HK-2 (cell line): ENCODE data around the gene ANXA4.
"Not testable (repeated sequence)": the region's sequence is repeated elsewhere in the genome, so short reads cannot be mapped to it uniquely, and the experiment has no call there.

Source experiments
- DNase-seq: peaks from one replicate; pipeline ENCODE4 v3.0.0-alpha.2; 2018; ENCODE audit not compliant: unreplicated experiment

Gene ANXA4

GRCh38 chr2:69776886-69777785 lies 35.2 kb downstream of the ANXA4 start:
- DNase-seq = no peak

- DNase-seq = no peak
Measured at GRCh38 chr2:69777786-69778105, 35.8 kb downstream of the ANXA4 start.

DNA sequence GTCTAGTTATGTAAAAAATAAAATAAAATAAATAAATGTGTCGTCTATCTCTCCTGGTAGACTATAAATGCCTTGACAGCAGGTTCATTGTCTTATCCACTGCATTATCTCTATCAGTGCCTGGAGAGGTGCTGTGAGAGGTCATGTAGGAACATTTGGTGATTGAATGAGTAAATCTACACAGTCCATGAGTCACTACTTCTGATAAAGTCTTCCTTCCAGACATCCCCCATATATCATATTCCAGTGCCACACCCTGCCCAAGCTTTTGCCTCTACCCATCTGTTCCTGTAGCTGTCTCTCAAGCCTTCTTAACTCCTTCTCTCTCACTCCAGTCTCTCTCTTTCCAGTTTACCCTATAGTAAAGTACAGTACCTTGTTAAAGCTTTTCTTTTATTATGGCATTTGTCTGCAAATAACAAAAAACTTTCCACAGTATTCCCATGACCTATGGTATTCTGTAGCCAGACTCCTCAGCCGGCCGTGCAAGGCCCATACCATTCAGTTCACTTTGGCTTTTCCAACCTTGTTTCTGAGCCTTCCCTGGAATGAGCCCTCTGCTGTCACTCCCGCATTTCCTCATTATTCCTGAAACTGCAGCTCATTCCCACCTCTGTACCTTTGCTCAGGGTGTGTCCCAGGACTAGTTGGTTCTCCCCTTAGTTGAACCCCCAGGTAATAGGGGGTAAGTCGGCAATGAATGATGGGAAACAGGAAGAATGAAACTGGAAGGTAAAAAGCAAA lies 37.5 kb downstream of the ANXA4 start:
- DNase-seq = no peak

DNA sequence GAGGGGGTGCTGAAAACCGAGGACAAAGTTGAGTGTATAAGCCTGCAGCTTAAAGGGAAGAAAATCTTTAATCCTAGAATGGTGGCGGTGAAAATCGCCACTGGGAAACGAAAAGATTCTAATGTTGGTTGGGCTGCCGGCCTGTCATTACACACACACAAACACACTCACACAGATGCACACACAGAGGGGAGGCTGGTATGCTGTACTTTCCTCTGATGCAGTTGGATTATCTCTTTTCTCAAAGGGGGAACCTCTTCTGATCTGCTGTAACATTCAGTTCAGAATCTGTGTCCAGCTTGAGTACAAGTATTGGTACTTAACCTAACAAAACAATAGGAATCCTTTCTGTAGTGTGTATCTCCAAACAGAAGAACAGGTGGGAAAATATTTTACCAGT lies 39.0 kb downstream of the ANXA4 start:
- DNase-seq = no peak

GRCh38 chr2:69781321-69782248 lies 39.7 kb downstream of the ANXA4 start:
- DNase-seq = no peak

DNA sequence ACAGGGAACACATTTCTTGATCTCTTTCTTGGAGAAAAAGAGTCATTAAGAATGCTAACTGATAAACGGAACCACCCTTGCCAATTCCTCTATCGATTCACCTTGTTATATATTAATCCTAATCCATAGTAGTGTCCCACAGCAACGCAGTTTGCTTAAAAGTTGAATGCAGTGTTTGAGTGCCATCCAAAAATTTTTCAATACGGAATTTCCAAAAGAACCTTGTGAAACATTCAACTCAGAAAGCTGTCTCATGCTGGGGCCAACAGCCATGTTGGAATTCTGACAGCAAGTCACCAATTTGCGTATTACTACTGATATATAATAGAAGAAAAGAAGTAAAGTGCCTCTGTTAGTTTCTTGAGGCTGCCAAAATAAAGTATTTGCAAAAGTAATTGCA lies 42.3 kb downstream of the ANXA4 start:
- no peak for DNase-seq

DNA sequence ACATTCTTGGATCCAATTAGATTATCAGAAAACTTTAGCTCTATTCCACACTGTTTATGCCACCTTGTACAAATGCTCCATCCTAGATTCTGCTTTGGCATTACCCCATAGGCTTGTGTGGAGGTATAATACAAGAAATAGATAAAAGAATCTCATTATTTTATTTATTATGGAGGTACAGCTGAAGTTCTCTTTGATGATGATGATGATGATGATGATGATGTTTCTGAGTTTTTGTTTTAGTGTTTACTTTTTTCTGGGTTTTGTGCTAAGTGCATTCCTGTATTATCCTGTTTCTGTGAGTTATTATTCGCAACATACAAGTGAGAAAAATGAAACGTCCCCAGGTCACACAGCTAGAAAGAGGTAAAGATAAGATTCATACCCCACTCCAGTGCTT lies 43.4 kb downstream of the ANXA4 start:
- DNase-seq = no peak

DNA sequence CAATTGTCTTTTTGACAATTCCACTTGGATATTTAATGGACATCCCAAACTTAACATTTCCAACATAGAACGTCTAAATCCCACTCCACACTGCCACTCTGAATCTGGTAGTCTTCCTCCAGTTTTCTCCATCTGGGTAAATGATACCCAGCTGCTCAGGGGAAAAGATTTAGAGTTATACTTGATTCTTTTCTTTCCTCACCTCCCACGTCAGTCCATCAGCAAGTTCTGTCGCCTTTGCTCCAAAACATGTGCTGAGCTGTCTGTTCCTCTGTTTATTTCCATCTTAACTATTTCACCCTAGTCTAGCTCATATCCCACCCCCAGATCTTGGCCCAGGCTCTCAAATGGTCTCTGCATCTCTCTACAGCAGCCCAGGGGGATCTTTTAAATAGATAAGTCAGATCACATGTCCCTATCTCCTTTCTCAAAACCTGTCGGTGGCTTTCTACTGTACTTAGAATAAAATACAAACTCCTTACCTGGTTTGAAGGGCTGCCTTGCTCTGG lies 44.2 kb downstream of the ANXA4 start:
- no peak for DNase-seq

DNA sequence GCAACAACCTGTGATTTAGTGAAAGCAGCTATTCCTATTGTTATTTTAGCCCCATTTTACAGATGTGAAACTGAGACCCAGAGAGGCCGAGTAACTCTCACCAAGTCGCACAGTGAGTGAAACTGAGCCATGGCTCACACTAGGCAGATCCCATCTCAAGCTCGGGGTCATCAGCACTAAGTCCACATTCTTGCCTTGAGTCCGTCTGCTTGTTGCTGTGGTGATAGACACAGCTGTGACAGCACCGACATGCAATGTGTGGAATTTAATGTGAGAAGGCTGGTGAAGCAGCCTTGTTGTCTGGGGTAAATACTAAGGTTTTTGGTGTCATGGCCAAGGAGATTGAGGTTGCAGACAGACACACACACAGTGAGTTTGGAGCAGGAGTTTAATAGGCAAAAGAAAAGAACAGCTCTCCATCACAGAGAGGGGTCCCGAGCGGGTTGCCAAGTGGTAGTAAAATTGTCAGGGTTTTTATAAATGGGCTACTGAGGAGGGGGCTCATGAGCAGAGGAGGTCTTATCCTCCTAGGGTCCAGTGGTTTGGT lies 47.3 kb downstream of the ANXA4 start:
- DNase-seq = peak; percentile 31

- DNase-seq = no peak
Measured at GRCh38 chr2:69789772-69790600, 48.1 kb downstream of the ANXA4 start.

DNA sequence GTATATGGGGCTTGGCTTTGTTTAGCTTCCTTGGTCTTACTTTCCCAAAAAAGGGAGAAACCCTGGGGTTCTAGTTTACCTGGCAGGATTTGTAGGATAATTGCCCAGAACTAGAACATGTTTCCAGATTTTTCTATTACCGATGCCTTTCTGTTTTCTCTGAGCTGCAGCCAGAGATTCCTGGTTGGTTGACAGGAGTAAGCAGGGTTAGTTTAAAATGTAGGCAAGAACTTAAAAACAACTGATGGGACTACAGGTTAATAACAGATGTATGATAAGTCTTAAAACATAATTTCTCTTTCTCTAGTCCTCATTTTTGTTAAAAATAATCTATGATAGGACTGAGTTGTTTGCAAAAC lies 48.6 kb downstream of the ANXA4 start:
- DNase-seq = no peak

DNA sequence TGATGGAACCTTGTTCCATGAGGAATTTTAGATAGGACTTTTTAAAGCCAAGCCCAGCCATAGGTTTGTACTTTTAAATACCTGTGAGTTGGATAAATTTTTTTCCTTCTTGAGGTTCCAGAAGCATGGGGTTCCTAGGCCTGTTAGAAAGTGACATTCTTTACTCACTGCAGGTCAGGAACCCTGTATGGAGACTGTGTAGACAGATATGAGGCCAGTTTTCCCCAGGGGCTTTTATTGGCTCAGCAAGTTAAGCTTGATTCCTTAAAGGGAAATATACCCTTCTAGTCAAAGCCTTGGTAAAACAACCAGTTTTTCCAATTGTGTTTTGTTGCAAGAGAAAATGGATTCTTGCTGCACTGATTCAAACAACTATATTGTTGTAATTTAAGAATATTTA lies 49.1 kb downstream of the ANXA4 start:
- DNase-seq = no peak

DNA sequence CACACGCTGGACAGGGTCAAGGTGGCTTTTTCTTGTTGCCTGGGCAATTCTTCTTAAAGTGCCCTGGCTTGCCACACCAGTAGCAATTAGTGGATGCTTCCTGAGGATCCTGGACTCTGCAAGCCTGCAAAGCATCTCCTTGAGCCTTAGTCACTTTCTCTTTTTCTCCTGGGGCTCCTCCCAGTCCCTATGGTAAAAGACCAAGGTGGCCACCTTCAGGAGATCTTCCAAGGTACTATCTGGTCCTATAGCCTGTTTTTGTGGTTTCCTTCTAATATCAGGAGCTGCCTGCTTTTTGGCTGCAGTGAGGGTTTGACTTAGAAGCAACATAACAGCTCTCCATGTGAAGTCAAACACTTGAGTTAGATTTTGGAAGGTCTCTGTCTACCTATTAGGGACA lies 54.2 kb downstream of the ANXA4 start:
- DNase-seq = no peak

- no peak for DNase-seq
Measured at GRCh38 chr2:69797235-69797634, 55.3 kb downstream of the ANXA4 start.

GRCh38 chr2:69797836-69798289 lies 55.9 kb downstream of the ANXA4 start:
- no peak for DNase-seq

DNA sequence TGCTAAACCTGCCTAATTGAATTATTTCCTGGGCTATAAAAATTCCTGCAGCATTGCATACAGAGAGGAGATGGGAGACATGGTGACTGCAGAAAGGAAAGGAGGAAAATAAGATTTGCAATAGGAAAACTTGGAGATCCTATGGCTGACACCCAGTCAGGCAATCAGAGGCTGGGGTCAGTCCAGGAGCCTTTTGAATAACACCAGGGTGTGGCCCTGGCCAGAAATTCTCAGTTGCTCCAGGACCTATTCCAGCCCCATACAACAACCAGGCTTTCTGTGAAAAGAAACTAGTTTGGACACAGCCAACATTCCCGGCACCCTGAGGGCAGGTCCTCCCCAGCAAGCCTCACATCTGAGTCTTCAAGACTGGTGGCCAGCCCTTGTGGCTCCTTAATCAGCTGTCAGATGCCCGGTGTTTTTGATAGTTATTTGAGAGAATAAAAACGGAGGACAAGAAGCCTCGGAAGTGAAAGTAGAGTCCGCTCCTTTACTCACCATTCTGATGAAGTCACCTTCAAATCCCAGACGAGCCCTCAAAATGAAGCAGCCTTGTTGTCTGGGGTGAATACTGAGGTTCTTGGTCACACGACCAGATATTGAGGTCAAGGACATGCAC lies 56.5 kb downstream of the ANXA4 start:
- DNase-seq = no peak

DNA sequence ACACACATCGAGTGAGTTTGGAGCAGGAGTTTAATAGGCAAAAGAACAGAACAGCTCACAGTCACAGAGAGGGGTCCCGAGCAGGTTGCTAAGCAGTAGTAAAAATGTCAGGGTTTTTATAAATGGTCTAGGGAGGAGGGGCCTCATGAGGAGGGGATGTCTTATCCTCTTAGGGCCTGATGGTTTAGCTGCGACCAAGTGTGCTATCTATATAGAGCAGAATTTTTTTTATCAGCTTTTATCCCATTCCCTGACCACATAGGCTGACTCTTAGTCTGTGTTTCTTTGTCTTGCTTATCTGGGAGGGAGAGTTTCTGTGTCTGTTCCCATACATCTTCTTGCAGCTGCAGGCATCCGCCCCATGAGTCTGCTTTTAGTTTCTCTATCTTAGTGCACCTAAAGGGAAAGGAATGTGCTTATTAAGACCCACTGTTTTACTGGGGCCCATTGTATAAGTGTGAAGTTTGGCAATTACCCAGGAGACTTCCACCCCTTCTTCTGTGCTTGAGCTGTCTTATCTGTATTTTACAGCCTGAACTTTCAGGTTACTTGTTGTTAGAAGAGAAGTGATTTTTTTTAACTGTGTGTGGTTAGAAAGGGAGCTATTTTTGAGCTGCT lies 57.1 kb downstream of the ANXA4 start:
- no peak for DNase-seq

DNA sequence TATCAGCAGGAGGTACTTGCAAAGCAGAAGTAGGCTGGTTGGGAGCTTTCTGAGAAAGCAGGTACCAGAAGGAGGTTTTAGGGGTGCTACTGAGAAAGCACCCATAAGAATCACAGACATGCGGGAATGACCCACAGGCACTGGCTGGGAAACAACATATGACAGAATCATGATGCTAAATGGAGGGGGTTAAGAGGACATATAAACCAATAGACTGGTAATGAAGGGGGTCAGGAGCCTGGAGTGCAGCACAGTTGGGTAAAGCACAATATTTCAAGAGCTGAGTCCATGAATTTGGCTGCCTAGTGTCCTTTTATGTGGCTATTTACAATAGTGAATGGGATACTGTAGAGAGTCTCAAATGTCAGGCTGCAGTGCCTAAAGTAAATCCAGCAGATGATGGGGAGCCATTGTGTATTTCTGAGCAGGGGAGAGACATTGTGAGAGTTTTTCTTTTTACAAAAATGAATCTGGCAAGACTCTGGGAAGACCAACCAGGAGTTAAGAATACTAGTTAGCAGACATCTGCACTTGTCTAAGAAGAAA lies 59.9 kb downstream of the ANXA4 start:
- no peak for DNase-seq

DNA sequence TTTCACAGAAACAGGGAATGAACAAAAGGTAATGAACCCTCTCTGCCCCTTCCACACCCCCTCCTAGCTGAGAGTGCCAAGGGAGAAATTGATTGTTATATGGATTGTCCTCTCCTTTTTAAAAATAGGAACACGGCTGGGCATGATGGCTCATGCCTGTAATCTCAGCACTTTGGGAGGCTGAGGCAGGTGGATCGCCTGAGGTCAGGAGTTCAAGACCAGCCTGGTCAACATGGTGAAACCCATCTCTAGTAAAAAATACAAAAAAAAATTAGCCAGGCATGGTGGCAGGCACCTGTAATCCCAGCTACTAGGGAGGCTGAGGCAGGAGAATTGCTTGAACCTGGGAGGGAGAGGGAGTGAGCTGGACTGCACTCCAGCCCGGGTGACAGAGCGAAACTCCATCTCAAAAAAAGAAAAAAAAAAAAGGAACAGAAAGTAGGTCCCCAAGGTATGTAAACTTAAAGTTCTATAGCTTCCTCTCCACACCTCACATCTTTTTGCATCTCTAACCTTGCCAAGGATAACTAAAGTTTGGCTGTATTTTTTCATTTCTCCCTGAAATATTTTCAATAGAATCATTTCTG lies 60.9 kb downstream of the ANXA4 start:
- not testable (repeated sequence) for DNase-seq
